Measurements from ENCODE around the gene WDR4.
A peak's percentile ranks its signal among the peaks of the same experiment; 100 is the strongest.
"Not testable (repeated sequence)": the region's sequence is repeated elsewhere in the genome, so short reads cannot be mapped to it uniquely, and the experiment has no call there.

WDR4 gene

GRCh38 chr21:42806509-42807140, 72.7 kb downstream of the WDR4 start:
- Histone ChIP-seq H3K27me3 (ENCODE audit: insufficient read depth, insufficient read length) (no peaks in the 10 kb centered on the region), H3K36me3 (ENCODE audit: insufficient read depth, insufficient read length, low read length) (no peaks in the 10 kb centered on the region), H3K4me3 (ENCODE audit: insufficient read length, low read depth) (no peak overlapping the region), H3K9ac (ENCODE audit: insufficient read length, low read depth) (no peak overlapping the region), H3K4me1 (ENCODE audit: insufficient read depth, insufficient read length) (peaks cover 21% of the 10 kb centered on the region), H3K9me3 (ENCODE audit: insufficient read depth, low read length) (peaks cover 24% of the 10 kb centered on the region; the same call in 1 of the 2 replicates)
- no peak for TF ChIP-seq ZNF274 (IDR thresholded peaks at IDR 0.05; ENCODE audit: low read depth, low read length)
- no peak for TF ChIP-seq SUZ12 (IDR thresholded peaks at IDR 0.05; ENCODE audit: extremely low read depth, insufficient read depth, insufficient read length)
- TF ChIP-seq YY1 (IDR thresholded peaks at IDR 0.05; ENCODE audit: insufficient read depth, insufficient read length), result no peak
- peak; percentile 93 for DNase-seq (ENCODE audit: low read depth, low spot score)

DNA sequence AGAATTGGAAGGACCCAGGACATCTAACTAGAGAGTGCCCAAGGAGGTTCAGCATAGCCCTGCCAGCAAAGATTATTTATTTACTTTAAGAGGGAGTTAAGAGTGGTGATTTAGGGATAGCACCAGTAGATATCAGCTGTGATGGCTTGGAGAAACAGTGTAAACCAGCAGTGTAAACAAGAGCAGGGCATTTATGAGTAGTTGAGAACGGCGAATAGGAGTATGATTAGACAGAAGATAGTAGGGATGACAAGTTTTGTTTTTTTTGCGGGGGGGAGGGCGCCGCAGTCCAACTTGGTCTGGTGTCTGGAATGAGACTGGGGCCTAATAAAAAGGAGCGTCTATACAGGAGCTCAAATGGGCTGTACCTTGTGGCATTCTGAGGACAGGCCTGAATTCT, 77.7 kb downstream of the WDR4 start:
- not testable (repeated sequence) for H3K4me3 ChIP-seq (ENCODE audit: insufficient read length, low read depth); H3K36me3 ChIP-seq (ENCODE audit: insufficient read depth, insufficient read length, low read length); H3K9ac ChIP-seq (ENCODE audit: insufficient read length, low read depth); H3K4me1 ChIP-seq (ENCODE audit: insufficient read depth, insufficient read length); DNase-seq (ENCODE audit: low read depth, low spot score); H3K27me3 ChIP-seq (ENCODE audit: insufficient read depth, insufficient read length); H3K9me3 ChIP-seq (ENCODE audit: insufficient read depth, low read length)

- TF ChIP-seq YY1 (IDR thresholded peaks at IDR 0.05; ENCODE audit: insufficient read depth, insufficient read length) (no peak), SUZ12 (IDR thresholded peaks at IDR 0.05; ENCODE audit: extremely low read depth, insufficient read depth, insufficient read length) (no peak), ZNF274 (IDR thresholded peaks at IDR 0.05; ENCODE audit: low read depth, low read length) (no peak)
- no peaks in the 10 kb centered on the region; the same call in 1 of the 2 replicates for H3K9me3 ChIP-seq (ENCODE audit: insufficient read depth, low read length)
- H3K9ac ChIP-seq (ENCODE audit: insufficient read length, low read depth), result no peak overlapping the region
- no peaks in the 10 kb centered on the region for H3K36me3 ChIP-seq (ENCODE audit: insufficient read depth, insufficient read length, low read length)
- no peak overlapping the region for H3K4me3 ChIP-seq (ENCODE audit: insufficient read length, low read depth)
- no peak for DNase-seq (ENCODE audit: low read depth, low spot score)
- no peaks in the 10 kb centered on the region for H3K27me3 ChIP-seq (ENCODE audit: insufficient read depth, insufficient read length)
- H3K4me1 ChIP-seq (ENCODE audit: insufficient read depth, insufficient read length), result peaks cover 10% of the 10 kb centered on the region
These were observed 79.4 kb downstream of the WDR4 start for GRCh38 chr21:42799948-42800347.

DNA sequence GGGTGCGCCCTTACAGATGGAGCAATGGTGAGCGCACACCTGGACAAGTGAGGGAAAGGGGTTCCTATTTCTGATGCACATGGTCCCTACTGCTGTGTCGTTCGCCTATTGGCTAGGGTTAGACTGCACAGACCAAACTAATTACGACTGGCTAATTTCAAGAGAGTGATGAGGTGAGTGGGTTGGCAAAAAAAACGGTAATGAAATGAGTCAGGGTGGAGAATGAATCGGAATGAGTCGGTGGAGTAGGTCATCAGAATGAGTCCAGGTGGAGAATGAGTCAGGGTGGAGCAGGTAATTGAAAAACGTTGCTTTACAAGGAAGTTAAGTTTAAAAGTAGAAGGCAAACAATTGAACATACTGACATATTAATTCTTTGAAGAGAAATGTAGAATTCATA, 79.8 kb downstream of the WDR4 start:
- H3K27me3 ChIP-seq (ENCODE audit: insufficient read depth, insufficient read length), result no peaks in the 10 kb centered on the region
- TF ChIP-seq YY1 (IDR thresholded peaks at IDR 0.05; ENCODE audit: insufficient read depth, insufficient read length), result no peak
- no peak for TF ChIP-seq SUZ12 (IDR thresholded peaks at IDR 0.05; ENCODE audit: extremely low read depth, insufficient read depth, insufficient read length)
- TF ChIP-seq ZNF274 (IDR thresholded peaks at IDR 0.05; ENCODE audit: low read depth, low read length), result no peak
- H3K4me3 ChIP-seq (ENCODE audit: insufficient read length, low read depth), result no peak overlapping the region
- H3K9ac ChIP-seq (ENCODE audit: insufficient read length, low read depth), result no peak overlapping the region
- H3K36me3 ChIP-seq (ENCODE audit: insufficient read depth, insufficient read length, low read length), result no peaks in the 10 kb centered on the region
- H3K9me3 ChIP-seq (ENCODE audit: insufficient read depth, low read length), result no peaks in the 10 kb centered on the region
- H3K4me1 ChIP-seq (ENCODE audit: insufficient read depth, insufficient read length), result peaks cover 10% of the 10 kb centered on the region
- DNase-seq (ENCODE audit: low read depth, low spot score), result no peak
